ENCODE results near the gene DLD. TPM values are rescaled to one million over a fixed set of nuclear protein-coding genes. Genes with fewer than 3 reads are reported as not detected.
"Not testable (repeated sequence)": the region's sequence is repeated elsewhere in the genome, so short reads cannot be mapped to it uniquely, and the experiment has no call there.

Gene DLD
- total RNA-seq, 1 donor from 2014 or later = 53.0 TPM

DNA sequence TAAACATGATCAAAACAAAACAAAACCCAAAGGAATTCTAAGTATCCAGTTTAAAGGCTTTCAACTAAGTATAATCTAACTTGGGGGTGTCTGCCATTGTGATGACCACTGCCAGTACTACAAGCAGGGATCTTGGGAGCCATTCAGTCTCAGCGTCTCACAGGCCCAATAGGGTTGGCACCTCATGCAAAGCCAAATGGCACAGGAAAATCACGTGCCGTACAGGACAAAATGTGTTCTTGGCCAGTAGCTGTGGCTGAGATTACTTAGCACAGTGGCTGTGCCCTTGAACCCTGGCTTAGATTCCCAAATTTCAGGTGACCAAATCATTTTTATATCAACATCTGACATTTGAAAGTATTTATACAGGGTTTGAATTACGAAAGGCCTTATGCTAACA, 50.0 kb downstream of the DLD start:
- no peak for DNase-seq (ENCODE audit: extremely low read depth, low read depth, low spot score)

DNA sequence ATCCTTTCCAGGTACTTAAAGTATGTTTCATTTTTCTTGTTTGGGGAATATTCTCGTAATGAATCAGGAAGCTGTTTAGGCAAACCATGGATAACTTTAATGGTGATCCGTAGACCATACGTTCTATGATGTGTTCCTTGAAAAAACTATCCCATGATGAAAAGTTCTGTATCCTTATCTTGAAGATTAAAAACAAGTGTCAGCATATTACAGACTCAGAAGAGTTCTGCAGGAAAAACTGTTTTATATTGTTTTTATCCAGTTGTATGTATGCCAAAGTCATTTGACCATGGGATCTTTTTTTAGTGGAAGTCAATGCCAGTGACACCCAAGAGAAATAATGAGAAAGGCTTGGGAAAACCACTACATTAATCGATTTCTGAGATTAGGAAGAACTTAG, 52.0 kb downstream of the DLD start:
- DNase-seq (ENCODE audit: extremely low read depth, low read depth, low spot score) = no peak

DNA sequence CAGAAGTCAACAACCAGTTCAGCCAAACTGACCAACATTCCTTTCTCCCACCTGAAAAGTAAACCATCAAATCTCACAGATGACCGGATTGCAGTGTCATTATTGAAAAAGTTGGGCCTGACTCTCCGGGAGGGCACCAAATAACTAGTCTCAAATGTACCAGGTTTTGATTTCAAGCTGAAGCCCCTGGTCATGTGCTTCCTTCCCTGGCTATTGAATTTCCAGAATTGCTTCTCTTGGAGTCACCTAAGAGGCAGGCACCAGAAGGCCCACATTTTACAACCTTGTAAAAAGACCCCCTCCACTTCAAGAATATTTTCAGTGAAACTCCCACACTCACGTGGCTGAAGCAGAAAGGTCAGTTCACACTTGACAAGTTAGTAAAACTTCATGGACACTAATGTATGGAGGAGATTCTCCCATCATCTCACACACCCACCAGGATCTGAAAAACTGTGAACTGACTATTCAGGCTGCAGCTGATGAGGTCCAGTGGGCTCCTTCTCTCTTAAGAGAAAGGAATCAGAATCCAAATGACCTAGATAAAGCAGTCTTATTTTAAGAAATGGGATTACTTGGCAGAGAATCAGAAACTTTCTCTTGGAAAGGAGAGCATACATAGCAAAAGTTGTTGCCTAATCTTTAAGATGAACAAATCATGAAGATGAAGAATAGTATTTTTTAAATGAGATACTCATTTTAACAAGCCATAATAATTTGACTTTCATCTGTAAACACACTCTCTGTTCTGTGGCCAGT, 53.6 kb downstream of the DLD start:
- no peak for DNase-seq (ENCODE audit: extremely low read depth, low read depth, low spot score)

DNA sequence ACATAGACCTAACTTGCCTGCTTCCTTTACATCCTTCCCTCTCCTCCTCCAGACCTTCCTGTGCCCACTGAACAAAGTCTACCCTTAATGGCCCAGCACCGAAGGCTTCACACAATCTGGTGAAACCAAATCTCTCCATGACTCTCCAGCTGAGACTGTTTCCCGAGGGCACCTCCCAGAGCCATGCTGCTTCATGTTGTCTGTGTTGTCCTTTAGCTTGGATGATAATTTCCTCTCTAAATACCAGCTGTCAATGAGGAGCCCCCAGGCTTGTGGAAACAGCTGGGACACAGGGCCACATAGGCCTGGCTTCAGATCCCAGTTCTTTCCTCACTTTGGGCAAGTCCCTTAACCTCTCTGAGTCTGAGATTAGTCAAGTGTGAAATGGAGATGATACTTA, 54.3 kb downstream of the DLD start:
- DNase-seq (ENCODE audit: extremely low read depth, low read depth, low spot score) = no peak

DNA sequence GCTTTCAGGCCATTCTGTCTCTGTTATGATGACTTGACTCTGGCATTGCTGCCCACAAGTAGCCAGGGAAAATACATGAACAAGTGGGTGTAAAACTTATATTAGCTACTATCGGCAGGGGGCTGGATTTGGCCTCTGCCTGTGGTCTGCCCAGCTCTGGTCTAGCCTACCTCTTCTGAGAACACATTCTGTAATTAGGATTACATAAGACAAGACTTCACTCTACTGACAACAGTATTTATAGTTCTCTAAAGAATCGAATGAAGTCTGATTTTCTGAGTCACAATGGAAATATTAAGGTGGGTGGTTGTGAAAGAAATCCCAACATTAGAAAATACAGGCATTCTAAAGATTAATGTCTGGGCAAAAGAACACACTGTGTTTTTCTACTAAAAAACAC, 55.5 kb downstream of the DLD start:
- no peak for DNase-seq (ENCODE audit: extremely low read depth, low read depth, low spot score)

DNA sequence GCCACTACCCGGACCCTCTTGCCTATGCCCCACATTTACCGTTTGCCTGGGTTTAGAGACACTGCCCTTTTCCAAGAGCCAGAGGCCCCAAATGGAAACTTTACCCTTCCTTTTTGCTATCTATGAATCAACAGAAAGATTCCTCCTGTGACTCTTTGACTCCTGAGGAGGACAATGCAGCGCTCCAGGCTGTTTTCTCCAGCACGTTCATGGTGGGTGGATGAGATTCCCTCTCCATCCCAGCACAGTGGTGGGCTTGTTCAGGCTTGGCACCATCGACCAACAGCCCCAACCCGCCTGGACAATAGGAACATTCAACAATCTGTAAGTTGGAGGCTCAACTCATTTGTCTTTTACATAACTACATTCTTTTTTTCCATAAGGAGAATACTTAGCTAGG, 55.9 kb downstream of the DLD start:
- no peak for DNase-seq (ENCODE audit: extremely low read depth, low read depth, low spot score)

DNA sequence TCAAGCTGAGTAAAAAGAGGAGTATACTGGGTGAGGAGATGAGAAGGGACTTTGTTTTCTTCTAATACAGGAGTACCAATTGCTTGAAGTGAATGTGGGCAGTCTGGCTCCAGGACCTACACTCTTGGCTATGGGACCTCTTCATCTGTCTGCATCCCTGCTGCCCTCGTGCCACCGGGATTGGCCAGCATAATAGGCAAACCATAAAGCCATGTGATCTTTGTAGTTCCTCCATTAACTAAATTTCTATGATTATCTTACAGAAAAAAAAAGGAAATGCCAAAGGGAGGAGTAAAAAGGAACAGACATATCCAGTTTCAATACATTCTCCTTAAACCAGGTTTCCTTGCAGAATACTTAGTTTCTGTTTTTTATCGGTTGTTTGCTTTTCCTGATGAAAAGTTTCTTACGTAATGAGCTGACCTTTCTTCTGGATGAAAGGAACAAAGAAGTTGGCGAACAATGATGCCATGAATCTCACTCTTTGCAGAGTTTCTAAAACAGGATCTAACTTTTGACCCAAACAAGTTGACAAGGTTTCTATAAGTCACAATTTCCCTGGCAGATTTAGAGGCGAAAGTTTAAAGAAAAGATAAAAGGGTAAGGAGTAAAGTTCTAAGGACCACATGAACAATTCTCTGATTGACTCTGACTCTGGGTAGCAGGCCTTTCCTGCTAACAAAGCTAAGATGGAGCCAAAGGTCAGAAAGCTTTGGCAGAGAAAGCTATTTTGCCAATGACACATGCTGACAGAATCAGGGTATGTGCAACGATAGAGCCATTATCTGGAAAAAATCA, 57.9 kb downstream of the DLD start:
- DNase-seq (ENCODE audit: extremely low read depth, low read depth, low spot score) = peak; percentile 83

DNA sequence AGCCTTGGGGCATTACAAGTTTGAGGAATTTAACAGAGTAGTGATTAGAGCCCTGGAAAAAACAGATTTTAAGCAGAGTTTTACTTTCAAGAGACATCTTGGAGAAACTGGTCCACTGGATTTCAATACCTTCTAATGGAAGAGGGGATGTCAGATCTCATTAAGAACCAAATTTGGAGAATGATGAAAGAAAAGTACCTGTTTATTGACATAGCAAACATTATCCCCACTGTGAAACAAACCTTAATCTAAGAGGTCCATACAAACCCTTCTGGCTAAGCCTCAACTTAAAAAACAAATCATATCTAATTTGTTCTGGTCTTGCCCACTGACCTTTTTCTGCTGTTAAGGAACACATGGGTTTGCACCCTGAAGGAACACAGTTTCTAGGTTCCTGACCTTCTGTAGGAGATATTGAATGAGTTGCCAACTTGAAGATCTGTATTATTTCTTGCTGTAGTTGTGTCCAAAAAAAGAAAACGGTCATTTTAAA, 58.5 kb downstream of the DLD start:
- no peak for DNase-seq (ENCODE audit: extremely low read depth, low read depth, low spot score)

DNA sequence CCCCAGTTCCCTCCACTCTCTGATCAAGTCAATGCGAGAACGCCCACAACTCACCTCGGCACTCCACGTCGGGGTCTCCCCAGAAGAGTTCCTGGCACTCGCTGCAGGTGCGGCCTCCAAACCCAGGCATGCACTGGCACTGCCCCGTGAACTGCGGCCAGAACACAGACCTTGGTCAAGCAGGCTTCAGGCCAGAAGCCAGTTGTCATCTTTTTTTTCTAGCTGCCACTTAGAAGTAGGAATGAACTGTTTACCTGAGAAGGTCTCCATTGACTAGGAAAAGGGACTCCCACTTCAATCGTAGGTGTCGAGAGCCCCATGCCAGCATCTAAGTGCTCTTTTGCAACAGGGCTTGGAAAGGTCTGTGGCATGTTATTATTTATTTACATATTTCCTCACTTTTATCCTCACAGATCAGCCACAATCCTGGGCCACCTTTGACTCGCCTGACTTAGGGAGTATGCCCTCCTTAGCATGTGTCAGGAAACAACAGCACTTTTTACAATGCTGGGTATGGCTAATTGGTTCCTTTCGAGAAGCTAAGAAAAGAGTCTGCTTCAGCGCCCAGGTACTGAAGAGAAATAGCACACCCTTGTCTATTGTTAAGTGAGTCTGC, 60.3 kb downstream of the DLD start:
- DNase-seq (ENCODE audit: extremely low read depth, low read depth, low spot score) = no peak

DNA sequence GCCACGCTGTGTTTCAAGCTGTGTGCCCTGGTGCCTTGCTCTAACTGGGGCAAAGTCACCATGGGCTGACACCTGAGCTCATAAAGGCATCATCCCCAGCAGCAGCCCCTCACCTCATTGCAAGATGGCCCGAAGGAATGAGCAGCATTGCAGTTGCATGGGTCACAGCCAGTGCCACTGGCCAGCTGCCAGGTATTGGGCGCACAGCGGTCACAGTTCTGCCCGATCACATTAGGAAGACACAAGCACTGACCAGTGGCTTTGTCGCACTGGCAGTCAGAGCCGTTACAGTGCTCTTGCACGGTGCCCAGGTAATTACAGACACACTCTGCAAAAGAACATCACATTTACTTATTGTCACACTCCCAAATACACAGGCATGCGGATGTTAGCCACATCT, 60.9 kb downstream of the DLD start:
- no peak for DNase-seq (ENCODE audit: extremely low read depth, low read depth, low spot score)

DNA sequence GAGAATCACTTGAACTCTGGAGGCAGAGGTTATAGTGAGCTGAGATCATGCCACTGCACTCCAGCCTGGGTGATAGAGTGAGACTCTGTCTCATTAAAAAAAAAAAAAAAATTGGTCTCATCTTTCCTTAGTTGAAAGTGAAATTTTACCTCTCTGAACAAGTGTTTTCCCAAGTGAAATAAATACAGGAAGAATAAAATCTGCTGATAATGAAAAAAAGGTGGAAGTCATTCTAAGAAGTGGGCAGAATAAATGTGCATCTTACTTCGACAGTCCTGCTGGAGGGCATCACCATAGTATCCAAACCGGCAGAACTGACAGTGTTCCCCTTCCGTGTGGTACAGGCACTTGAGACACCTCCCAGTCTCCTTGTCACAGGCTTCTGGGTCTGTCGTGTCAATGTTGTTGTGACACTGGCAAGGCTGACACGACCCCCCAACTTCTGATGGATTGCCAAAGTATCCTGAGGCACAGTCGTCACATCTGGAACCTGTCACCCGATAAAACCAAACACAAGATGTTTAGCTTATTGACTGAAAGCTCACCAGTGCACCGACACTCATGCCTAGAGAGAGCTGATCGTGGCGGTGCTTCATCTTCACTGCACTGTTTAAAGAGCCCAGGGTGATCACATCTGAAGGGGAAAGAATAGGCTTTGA, 62.4 kb downstream of the DLD start:
- no peak for DNase-seq (ENCODE audit: extremely low read depth, low read depth, low spot score)

DNA sequence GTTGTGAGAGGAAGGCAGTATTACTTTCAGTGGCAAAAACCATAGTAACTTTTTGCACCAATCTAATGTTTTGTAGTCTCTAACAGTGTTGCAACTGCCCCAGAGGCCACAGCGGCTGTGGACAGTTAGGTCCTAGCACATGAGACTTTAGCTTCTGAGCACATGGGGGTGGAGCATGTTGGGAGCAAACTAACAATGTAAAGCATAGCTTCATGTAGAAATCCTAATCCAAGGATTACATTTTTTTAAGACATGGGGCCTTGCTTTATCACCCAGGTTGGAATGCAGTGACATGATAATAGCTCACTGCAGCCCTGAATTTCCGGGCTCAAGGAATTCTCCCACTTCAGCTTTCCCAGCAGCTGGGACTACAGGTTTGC, 62.9 kb downstream of the DLD start:
- no peak for DNase-seq (ENCODE audit: extremely low read depth, low read depth, low spot score)

DNA sequence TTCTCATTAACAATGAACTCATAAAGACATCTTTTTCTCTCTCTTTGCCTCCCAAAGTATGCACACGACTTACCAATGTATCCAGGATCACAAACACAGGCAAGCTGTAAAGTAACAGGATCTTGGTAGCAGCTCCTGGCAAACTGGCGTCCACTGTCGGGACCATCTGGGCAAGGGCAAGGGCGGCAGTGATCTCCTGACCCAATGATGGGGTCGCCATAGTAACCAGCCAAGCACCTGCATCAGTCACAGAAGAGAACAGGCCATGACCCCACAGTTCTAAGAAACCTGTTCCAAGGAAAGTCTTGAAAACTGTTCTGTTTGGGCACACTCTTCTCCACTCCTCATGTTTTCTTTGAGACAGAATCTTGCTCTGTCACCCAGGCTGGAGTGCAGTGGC, 64.4 kb downstream of the DLD start:
- DNase-seq (ENCODE audit: extremely low read depth, low read depth, low spot score) = no peak

DNA sequence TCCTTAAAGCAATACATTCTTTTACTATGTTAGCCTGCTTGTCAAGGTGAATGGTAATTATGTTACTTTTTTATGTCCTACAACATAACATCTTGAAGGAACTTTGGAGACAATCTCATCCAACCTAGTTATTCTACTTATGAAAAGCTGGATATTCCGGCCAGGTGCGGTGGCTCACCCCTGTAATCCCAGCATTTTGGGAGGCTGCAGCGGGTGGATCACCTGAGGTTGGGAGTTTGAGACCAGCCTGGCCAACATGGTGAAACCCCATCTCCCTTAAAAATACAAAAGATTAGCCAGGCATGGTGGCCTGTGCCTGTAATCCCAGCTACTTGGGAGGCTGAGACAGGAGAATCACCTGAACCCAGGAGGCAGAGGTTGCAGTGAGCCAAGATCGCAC, 66.0 kb downstream of the DLD start:
- not testable (repeated sequence) for DNase-seq (ENCODE audit: extremely low read depth, low read depth, low spot score)

DNA sequence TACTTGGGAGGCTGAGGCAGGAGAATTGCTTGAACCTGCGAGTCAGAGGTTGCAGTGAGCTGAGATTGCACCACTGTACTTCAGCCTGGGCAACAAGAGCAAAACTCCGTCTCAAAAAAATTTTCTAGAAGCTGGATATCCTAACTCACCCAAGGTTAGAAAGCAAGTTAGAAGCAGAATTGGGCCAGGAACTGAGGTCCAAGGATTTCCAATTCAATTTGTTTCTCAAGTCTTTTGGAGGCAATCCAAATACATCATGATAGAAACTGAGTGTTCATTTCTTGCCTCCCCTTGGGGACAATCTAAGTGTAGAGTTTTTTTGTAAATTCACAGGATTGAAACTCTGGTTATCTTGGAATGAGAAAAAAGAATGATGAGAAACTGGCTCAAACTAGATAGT, 66.5 kb downstream of the DLD start:
- DNase-seq (ENCODE audit: extremely low read depth, low read depth, low spot score) = no peak

DNA sequence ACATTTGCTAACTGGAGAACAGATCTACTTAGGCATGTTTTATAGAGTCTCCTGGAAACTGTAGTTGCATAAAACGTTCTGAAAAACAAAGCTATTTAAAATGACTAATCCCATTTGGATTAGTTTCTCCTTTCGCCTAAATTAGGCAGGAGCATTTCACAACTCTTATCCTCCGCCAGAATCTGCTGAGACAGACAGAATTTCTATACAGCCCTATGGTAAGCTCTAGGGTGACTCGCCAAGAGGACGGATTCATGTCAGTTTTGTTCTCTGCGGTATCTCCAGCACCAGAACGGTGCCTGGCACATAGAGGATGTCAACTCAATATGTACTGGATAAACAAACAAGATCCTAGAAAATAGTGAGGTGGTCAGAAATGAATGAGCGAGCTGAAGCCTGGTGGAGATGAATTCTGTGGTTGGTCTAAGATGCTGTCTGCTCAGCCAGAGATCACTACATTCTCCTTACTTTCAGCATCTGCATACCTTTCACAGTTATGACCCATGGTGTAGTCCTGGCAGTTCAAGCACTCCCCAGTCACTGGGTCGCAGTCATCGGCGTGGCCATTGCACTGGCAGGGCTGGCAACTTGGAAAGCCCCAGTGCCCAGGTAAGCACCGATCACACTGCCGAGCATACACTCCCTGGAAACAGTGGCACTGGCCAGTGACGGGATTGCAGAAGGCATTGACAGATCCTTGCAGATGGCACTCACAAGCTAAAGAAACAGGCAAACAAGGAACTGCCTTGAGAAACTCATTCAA, 68.0 kb downstream of the DLD start:
- no peak for DNase-seq (ENCODE audit: extremely low read depth, low read depth, low spot score)

DNA sequence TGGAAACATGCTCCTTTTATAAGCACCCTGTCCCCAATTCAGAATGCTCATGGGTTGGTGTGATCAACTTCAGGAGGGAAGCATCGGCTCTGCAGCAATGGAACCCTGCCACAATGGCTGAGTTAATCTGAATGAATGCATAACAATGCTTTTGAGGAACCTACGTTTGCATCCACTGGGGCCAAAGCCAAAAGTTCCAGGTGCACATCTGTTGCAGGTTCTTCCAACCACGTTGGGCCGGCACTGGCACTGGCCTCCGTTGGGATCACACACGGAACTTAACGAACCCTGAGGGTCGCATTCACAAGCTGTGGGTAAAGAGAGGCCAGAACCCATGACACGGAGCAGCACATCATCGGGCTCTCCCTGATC, 68.5 kb downstream of the DLD start:
- DNase-seq (ENCODE audit: extremely low read depth, low read depth, low spot score) = no peak

DNA sequence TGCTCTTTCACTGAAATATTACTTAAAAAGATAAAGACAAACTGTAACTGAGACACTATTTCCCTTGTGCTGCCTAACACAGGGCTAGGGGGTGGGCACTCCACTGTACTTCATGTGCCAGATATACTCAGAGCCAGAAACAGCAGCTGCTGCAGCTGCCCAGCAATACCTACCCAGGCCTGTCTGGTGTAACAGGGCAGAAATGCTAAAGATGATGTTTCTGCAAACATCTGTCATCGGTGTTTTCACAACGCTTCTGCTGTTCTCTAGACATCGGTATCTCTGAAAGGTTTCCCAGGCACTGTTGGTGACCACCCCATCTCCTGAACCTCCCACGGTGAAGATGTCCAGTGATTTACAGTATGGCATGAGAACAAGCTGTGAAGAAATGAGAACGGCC, 69.3 kb downstream of the DLD start:
- no peak for DNase-seq (ENCODE audit: extremely low read depth, low read depth, low spot score)

DNA sequence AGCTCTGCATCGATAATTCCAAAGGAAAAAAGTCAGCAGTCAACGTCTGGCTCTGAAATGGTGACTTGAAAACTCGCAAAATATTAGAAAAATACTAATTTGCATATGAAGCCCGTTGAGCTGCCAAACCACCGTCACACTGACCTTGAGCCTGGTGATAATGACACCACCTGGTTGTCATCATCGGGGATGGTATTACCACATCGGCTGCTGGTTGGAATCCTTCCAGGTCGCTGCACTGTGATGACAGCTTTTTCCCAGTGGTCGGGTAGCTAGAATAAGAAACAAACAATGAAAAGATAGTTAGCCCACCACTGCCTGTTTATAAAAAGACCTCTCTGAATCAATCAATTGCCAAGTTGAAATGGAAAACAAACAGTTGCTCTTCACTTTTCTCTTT, 70.4 kb downstream of the DLD start:
- no peak for DNase-seq (ENCODE audit: extremely low read depth, low read depth, low spot score)

DNA sequence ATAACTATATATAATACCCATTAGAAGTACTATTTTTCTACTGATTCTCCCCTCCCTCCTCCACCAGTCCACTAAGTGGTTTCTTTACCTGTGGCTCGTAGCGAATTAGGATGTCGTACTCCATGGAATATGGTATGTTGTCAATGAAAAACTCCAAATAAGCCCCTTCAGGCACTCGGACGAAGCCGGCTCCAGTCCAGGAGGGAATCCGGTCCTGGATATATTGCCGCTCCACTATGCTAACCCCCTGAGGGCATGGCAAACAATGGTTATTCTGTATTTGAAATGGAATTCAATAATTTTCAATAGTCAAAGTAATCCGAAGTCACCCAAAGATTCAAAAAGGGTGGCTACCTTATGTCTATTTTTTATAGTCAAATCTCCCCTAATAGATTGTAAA, 71.8 kb downstream of the DLD start:
- DNase-seq (ENCODE audit: extremely low read depth, low read depth, low spot score) = no peak

DNA sequence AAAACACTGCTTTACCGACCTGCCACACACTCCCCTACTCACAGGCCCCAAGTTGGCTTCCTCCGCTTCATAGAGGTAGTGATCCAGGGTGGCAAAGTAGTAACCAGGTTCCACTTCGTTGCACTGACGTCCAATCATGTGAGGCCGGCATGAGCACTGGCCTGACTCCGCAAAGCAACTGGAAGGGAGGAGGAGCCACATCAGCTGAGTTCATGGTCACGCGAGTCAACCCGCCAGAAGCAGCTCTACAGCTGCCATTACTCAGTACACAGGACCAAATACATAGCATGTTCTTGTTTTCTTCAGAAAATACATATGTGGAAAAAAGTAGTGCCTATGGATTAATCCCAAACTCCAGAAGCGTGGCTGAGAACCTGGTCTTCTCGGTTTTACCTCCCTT, 73.5 kb downstream of the DLD start:
- DNase-seq (ENCODE audit: extremely low read depth, low read depth, low spot score) = no peak

Data from glomerular endothelial cell (primary cell).